Hematopoietic multipotent progenitor cell (in vitro differentiated cells): ENCODE results near the gene TAAR8. TPM values are rescaled to one million over a fixed set of nuclear protein-coding genes. Genes with fewer than 3 reads are reported as not detected.
A peak's percentile ranks its signal among the peaks of the same experiment; 100 is the strongest.
"Not testable (repeated sequence)": the region's sequence is repeated elsewhere in the genome, so short reads cannot be mapped to it uniquely, and the experiment has no call there.

ENCODE experiments used
- DNase-seq, 3 donors: peaks; one replicate each; pipeline ENCODE4 v3.0.0-alpha.2; 2011 to 2015; ENCODE audit warnings: low read depth in 2 of 3, low spot score in 2 of 3
- total RNA-seq: library from RNA; depleted of rRNA; stranded (reverse); fragments of >200 nt; gene quantifications from one replicate; pipeline ENCODE4 v1.2.3, GENCODE V29; 2012

The TAAR8 gene
- not detected for total RNA-seq

GRCh38 chr6:132552372-132552771, at the start of gene TAAR8:
TAAR8 (plus strand) TSS chr6:132552672; CDS start chr6:132552693, 21 bp downstream.
- DNase-seq = no peak

- DNase-seq = no peak
Measured at GRCh38 chr6:132504757-132505156, 47.7 kb upstream of the TAAR8 start.

- DNase-seq = no peak
Measured at GRCh38 chr6:132505158-132505557, 47.3 kb upstream of the TAAR8 start.

- no peak for DNase-seq
Measured at GRCh38 chr6:132506461-132506860, 46.0 kb upstream of the TAAR8 start.

- DNase-seq = no peak
Measured at GRCh38 chr6:132506869-132507808, 45.3 kb upstream of the TAAR8 start.

GRCh38 chr6:132511210-132511830, 41.2 kb upstream of the TAAR8 start:
- no peak for DNase-seq

- DNase-seq = no peak
Measured at GRCh38 chr6:132511831-132512220, 40.6 kb upstream of the TAAR8 start.

- DNase-seq = peak in 2 of 3 donors; percentile 2 to 75
Measured at GRCh38 chr6:132512342-132512637, 40.2 kb upstream of the TAAR8 start.

GRCh38 chr6:132512638-132513632, 39.5 kb upstream of the TAAR8 start, which contains the start of gene STX7:
STX7 (minus strand) TSS chr6:132513116; CDS start chr6:132503530, 9,586 bp downstream.
- DNase-seq = peak; percentile 65 to 96 (median 90)

GRCh38 chr6:132513831-132514545, 38.5 kb upstream of the TAAR8 start:
- DNase-seq = no peak

- DNase-seq = no peak
Measured at GRCh38 chr6:132515386-132515785, 37.1 kb upstream of the TAAR8 start.

- DNase-seq = no peak
Measured at GRCh38 chr6:132520953-132521352, 31.5 kb upstream of the TAAR8 start.

- DNase-seq = no peak
Measured at GRCh38 chr6:132524646-132525045, 27.8 kb upstream of the TAAR8 start.

GRCh38 chr6:132525866-132526265, 26.6 kb upstream of the TAAR8 start:
- DNase-seq = no peak

GRCh38 chr6:132526461-132526860, 26.0 kb upstream of the TAAR8 start:
- no peak for DNase-seq

GRCh38 chr6:132527791-132528190, 24.7 kb upstream of the TAAR8 start:
- DNase-seq = no peak

GRCh38 chr6:132530293-132530974, 22.0 kb upstream of the TAAR8 start:
- peak; percentile 47 to 83 (median 65) for DNase-seq

- not testable (repeated sequence) for DNase-seq
Measured at GRCh38 chr6:132534546-132534945, 17.9 kb upstream of the TAAR8 start.

GRCh38 chr6:132537145-132537544, 15.3 kb upstream of the TAAR8 start:
- no peak for DNase-seq

GRCh38 chr6:132537977-132538376, 14.5 kb upstream of the TAAR8 start, which contains the start of gene TAAR9:
TAAR9 (plus strand) TSS chr6:132538277; CDS start chr6:132538290, 13 bp downstream.
- no peak for DNase-seq
